AG09319 (cell line): Measurements from ENCODE around the gene AKAP8.

Experiments
- DNase-seq: peaks from one replicate; pipeline ENCODE4 v3.0.0-alpha.2; 2010; ENCODE audit warnings: low read depth; ENCODE audit errors: extremely low read depth
- TF ChIP-seq, protein P1 (sequence below): IDR thresholded peaks from 2 replicates; pipeline ENCODE4 v1.5.1; 2011; ENCODE audit warnings: low read depth, mild to moderate bottlenecking, inconsistent platforms, low read length, moderate library complexity

Gene AKAP8

DNA sequence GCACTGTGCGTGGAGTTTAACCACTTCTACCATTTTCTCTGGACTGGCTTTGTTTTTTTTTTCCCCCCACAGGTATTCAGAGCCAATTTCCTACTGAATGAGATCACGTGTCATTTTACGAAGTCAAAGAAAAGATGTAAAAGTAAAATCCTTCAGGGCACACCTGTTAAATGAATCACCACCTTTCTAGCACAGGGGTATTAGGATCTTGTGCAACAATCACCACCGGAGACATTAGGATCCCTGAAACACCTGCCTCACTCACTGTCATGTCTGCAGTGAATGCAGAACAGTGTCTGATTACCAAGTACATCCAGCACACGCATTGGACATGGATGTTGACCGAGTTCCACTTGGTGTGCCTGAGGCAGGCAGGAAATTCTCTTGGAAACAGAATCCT lies 64.5 kb downstream of the AKAP8 start:
- no peak for DNase-seq
- TF ChIP-seq, protein P1, sequence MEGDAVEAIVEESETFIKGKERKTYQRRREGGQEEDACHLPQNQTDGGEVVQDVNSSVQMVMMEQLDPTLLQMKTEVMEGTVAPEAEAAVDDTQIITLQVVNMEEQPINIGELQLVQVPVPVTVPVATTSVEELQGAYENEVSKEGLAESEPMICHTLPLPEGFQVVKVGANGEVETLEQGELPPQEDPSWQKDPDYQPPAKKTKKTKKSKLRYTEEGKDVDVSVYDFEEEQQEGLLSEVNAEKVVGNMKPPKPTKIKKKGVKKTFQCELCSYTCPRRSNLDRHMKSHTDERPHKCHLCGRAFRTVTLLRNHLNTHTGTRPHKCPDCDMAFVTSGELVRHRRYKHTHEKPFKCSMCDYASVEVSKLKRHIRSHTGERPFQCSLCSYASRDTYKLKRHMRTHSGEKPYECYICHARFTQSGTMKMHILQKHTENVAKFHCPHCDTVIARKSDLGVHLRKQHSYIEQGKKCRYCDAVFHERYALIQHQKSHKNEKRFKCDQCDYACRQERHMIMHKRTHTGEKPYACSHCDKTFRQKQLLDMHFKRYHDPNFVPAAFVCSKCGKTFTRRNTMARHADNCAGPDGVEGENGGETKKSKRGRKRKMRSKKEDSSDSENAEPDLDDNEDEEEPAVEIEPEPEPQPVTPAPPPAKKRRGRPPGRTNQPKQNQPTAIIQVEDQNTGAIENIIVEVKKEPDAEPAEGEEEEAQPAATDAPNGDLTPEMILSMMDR, result no peak

DNA sequence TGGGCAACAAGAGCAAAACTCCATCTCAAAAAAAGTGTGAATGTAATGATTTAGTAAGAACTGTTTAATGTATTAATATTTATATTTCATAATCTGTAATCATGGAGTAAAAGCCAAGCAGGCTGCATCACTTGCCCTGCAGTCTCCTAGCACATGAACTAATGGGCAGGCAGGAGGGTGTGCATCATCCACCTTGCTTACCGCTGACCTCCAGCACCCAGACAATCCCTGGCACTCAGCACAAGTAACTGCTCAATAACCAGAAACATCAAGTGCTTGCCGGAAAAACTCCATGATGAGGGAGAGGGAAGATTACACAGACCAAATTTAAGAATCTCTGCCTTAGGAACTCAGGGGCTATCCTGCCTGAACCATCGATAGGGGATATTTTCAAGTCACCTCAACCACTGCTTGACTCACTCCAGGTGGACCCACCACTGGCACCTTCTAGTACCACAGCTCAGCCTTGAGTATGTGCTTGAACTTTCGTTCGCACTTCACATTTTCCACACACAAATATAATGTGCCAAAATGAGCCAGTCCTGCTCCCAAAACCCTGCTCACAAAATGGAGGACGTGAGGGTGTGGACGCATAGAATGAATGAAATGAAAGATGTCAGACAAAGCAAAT lies 65.8 kb downstream of the AKAP8 start:
- TF ChIP-seq, protein P1, result no peak
- no peak for DNase-seq

DNA sequence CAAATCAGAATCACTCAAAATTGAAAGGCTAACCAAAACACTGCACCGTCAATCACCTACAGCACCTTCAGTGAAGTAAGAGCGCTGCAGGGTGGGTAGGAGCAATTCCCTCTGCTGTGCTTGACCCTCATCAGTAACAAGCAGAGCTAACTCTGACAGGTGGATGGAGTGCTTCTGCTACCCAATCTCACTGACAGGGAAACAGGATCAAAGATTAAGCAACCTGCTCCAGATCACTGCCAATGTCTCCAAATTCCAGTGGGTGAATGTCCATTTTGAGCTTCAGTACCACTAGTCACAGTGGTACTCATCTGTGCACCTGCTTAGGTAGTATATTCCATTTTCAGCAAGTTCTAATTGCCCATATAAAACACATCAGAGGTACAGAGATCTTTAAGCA lies 72.4 kb downstream of the AKAP8 start:
- TF ChIP-seq, protein P1, result no peak
- no peak for DNase-seq

DNA sequence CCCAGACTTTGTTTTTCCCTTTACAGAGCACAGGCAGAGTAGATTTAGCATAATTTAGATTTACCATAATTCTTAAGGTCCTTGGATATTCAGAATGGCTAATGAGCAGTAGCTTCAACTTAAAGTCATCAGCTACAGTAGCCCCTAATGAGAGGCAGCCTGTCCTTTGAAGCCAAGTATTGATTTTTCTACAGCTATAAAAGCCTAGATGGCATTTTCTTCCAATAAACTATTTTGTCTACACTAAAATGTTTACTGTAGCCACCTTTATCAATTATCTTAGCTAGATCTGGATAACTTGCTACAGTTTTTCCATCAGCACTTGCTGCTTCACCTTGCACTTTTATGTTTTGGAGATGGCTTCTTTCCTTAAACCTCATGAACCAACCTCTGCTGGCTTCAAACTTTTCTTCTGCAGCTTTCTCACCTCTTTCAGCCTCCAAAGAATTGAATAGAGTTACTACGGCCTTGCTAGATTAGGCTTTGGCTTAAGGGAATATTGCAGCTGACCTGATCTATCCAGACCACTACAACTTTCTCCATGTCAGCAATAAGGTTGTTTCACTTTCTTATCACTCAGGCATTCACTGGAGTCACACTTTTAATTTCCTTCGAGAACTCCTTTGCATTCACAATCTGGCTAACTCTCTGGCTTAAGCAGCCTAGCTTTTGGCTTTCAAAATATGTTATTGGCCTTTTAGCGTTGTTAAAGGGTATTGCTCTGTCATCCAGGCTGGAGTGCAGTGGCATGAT lies 73.8 kb downstream of the AKAP8 start:
- TF ChIP-seq, protein P1, result no peak
- no peak for DNase-seq

DNA sequence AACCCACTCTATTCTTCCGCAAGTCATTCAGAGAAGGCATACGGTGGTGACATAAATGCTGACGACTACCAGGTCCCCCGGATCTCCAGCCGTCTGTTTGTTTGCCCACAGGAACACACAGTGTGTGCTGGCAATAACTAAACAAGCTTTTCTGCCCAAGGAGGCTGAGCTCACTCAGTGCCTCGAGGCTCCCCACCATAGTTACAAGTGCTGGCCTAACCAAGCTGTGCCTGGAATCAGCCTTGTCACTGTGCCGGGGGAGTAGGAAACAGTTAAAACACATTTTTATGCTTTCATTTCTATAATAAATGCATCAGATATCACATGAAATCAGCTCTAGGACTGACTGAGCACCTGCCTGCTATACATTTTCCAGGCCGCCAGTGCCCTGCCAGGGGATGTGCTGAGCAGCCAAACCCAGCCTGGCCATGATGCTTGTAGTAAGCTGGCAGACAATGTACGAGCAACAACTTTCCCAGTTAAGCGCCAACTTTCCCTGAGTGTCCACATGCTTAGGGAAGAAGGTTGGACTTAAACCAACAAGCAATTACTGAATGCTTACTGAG lies 75.4 kb downstream of the AKAP8 start:
- TF ChIP-seq, protein P1, result no peak
- DNase-seq, result no peak
